BJ (cell line): ENCODE results near the gene SLC25A11. TPM values are rescaled to one million over a fixed set of nuclear protein-coding genes. Genes with fewer than 3 reads are reported as not detected.

ENCODE experiments used
- CTCF ChIA-PET: fragments of 350-600 bp; formaldehyde crosslinking; extraction: SDS; loops from one replicate; lab custom pipeline; 2021; ENCODE audit warnings: antibody characterized with exemption, inconsistent platforms; lab: Yijun Ruan, JAX
- POLR2A ChIA-PET: fragments of 300-600 bp; sonication (Branson Sonifier 250); formaldehyde crosslinking; extraction: SDS; loops from one replicate; lab custom pipeline; 2021; ENCODE audit warnings: antibody characterized with exemption; lab: Charles Lee
- DNase-seq: peaks from one replicate; pipeline ENCODE4 v3.0.0-alpha.2; 2011; ENCODE audit warnings: low read depth
- H3K27me3 ChIP-seq: 2 replicates; pipeline ENCODE4 v1.6.0; 2011; ENCODE audit warnings: low read length; ENCODE audit not compliant: control insufficient read depth, insufficient read depth
- H3K36me3 ChIP-seq: 2 replicates; pipeline ENCODE4 v1.5.1; 2011; ENCODE audit warnings: low read length; ENCODE audit not compliant: control insufficient read depth, insufficient read depth
- H3K4me3 ChIP-seq: 2 replicates; pipeline ENCODE4 v1.5.1; 2011; ENCODE audit warnings: low read depth, mild to moderate bottlenecking, control low read depth, low read length
- CTCF ChIP-seq: IDR thresholded peaks from 2 replicates; pipeline ENCODE4 v1.5.1; 2011; ENCODE audit warnings: low read depth, mild to moderate bottlenecking, control low read depth, inconsistent platforms, low read length, moderate library complexity; ENCODE audit not compliant: insufficient read depth
- polyA plus RNA-seq: library from polyadenylated mRNA; depleted of rRNA; stranded (reverse); fragments of >200 nt; gene quantifications from 2 replicates; pipeline ENCODE4 v1.2.3, GENCODE V29; 2011

The SLC25A11 gene
- polyA plus RNA-seq, 1 experiment: 70.7 TPM

- ChIA-PET CTCF (interaction anchor here (1.0 to 3.6 kb wide), 6 partner anchors 112 to 335 kb away, joined by 3 to 11 read pairs (median 6); partner anchors contain the start of genes ARRB2, MED11 and VMO1), POLR2A (no interaction called here)
- Histone ChIP-seq H3K4me3 (no peak overlapping the region), H3K36me3 (peaks cover 2% of the 10 kb centered on the region), H3K27me3 (no peaks in the 10 kb centered on the region)
- DNase-seq: no peak
- no peak for TF ChIP-seq CTCF
Observed at GRCh38 chr17:4901648-4902344, 38.0 kb downstream of the SLC25A11 start.

GRCh38 chr17:4901108-4901647 lies 38.7 kb downstream of the SLC25A11 start:
- ChIA-PET CTCF (interaction anchor here (1.0 to 3.6 kb wide), 3 partner anchors 111 to 335 kb away, joined by 3 to 11 read pairs (median 7); partner anchors contain the start of gene MED11), POLR2A (no interaction called here)
- no peak for TF ChIP-seq CTCF
- Histone ChIP-seq H3K36me3 (peaks cover 8% of the 10 kb centered on the region), H3K27me3 (no peaks in the 10 kb centered on the region), H3K4me3 (no peak overlapping the region)
- DNase-seq: no peak

GRCh38 chr17:4900231-4901107 lies 39.4 kb downstream of the SLC25A11 start:
- CTCF ChIA-PET: interaction anchor here (0.9 to 3.6 kb wide), 10 partner anchors 8 to 334 kb away, joined by 3 to 21 read pairs (median 6); partner anchors contain the start of gene GLTPD2
- POLR2A ChIA-PET: no interaction called here
- TF ChIP-seq CTCF: no peak
- H3K27me3 ChIP-seq: no peaks in the 10 kb centered on the region
- peaks cover 10% of the 10 kb centered on the region for H3K36me3 ChIP-seq
- DNase-seq: no peak
- peak overlapping the region; percentile 59 for H3K4me3 ChIP-seq

- no peak for TF ChIP-seq CTCF
- Histone ChIP-seq H3K4me3 (peak within 1 kb of the TSS; percentile 59), H3K36me3 (peaks cover 15% of the 10 kb centered on the region), H3K27me3 (no peaks in the 10 kb centered on the region)
- ChIA-PET POLR2A (no interaction called here), CTCF (interaction anchor here (0.7 to 3.6 kb wide), 14 partner anchors 9 to 333 kb away, joined by 3 to 21 read pairs (median 4); partner anchors contain the start of genes GLTPD2 and VMO1)
- no peak for DNase-seq
Observed at GRCh38 chr17:4899341-4900230, 40.3 kb downstream of the SLC25A11 start, which contains the start of gene C17orf107. C17orf107 (plus strand) TSS chr17:4899536; CDS start chr17:4899763, 227 bp downstream.
